HCT116 (cell line): ENCODE data around the gene ADAMTS16. TPM values are rescaled to one million over a fixed set of nuclear protein-coding genes. Genes with fewer than 3 reads are reported as not detected.

Experiments
- ATAC-seq: fragments of 200-7000 bp; cut with Tn5 transposase; 2 replicates; pipeline ENCODE4 v1.9.1; 2020; ENCODE audit warnings: mild to moderate bottlenecking, moderate library complexity
- BruUV-seq: library from RNA; stranded (reverse); fragments of 400-500 nt; replicated peaks from 2 replicates; lab custom pipeline; 2021; lab: Mats Ljungman, UMichigan
- CTCF ChIA-PET: fragments of 300-600 bp; sonication (Branson Sonifier 250); formaldehyde crosslinking; loops from one replicate; lab custom pipeline; 2021; ENCODE audit warnings: antibody characterized with exemption; lab: Charles Lee
- POLR2A ChIA-PET: fragments of 300-600, 350-600 bp; sonication (Branson Sonifier 250); formaldehyde crosslinking; loops from one replicate; lab custom pipeline; 2021; ENCODE audit warnings: antibody characterized with exemption; lab: Charles Lee
- RAD21 ChIA-PET, 2 experiments: fragments of 300-600 bp; sonication (Branson Sonifier 250); formaldehyde crosslinking; loops; one replicate each; lab custom pipeline; 2023; ENCODE audit warnings: low total read pairs in 2 of 2; ENCODE audit not compliant: uncharacterized antibody in 2 of 2, unreplicated experiment in 2 of 2, low non-redundant PET in 1 of 2; lab: Charles Lee
- DNase-seq: peaks from one replicate; pipeline ENCODE4 v3.0.0-alpha.2; 2010; ENCODE audit warnings: low read depth, low spot score
- H2AFZ ChIP-seq: fragments of 200-600 bp; shearing (Covaris generic), sonication (generic); 2 replicates; pipeline ENCODE4 v1.6.1; 2017; ENCODE audit warnings: low read depth, mixed run types, mixed read lengths, antibody characterized with exemption, low read length; ENCODE audit not compliant: poor library complexity, severe bottlenecking
- H3K27ac ChIP-seq: 2 replicates; pipeline ENCODE4 v1.5.1; 2012; ENCODE audit warnings: low read depth, low read length
- H3K27me3 ChIP-seq: fragments of 200-600 bp; sonication (generic); 2 replicates; pipeline ENCODE4 v1.6.1; 2016; ENCODE audit warnings: mixed run types, low read length, mixed read lengths; ENCODE audit not compliant: insufficient read depth
- H3K36me3 ChIP-seq, 2 experiments: fragments of 200-500 bp in 1 of 2; fragments of 200-600 bp in 1 of 2; sonication (Bioruptor generic) in 1 of 2; sonication (generic) in 1 of 2; 2 replicates each; pipeline versions ENCODE4 v1.5.1 to v1.6.1; 2014 to 2016; ENCODE audit warnings: low read length in 2 of 2, inconsistent platforms in 1 of 2, mixed read lengths in 1 of 2, mixed run types in 1 of 2; ENCODE audit not compliant: insufficient read depth in 2 of 2, control insufficient read depth in 1 of 2
- H3K4me1 ChIP-seq, 2 experiments: fragments of 200-600 bp in 1 of 2; sonication (generic) in 1 of 2; 2 replicates each; pipeline versions ENCODE4 v1.5.1 to v1.6.1; 2012 to 2017; ENCODE audit warnings: low read length in 2 of 2, inconsistent platforms in 1 of 2, mild to moderate bottlenecking in 1 of 2, mixed read lengths in 1 of 2, mixed run types in 1 of 2, moderate library complexity in 1 of 2; ENCODE audit not compliant: insufficient read depth in 2 of 2, control insufficient read depth in 1 of 2
- H3K4me2 ChIP-seq: fragments of 200-600 bp; sonication (generic); 2 replicates; pipeline ENCODE4 v1.6.1; 2017; ENCODE audit warnings: mixed run types, low read length, mixed read lengths
- H3K4me3 ChIP-seq, 2 experiments: fragments of 200-600 bp in 1 of 2; sonication (generic) in 1 of 2; replicated peaks in 1 of 2; 2 replicates each; pipeline ENCODE4 v1.5.1; 2011 to 2016; ENCODE audit warnings: low read length in 2 of 2, control low read depth in 1 of 2, low read depth in 1 of 2, mild to moderate bottlenecking in 1 of 2, mixed read lengths in 1 of 2, mixed run types in 1 of 2
- H3K79me2 ChIP-seq: fragments of 200-600 bp; sonication (generic); 2 replicates; pipeline ENCODE4 v1.6.1; 2017; ENCODE audit warnings: mild to moderate bottlenecking, mixed run types, low read length, moderate library complexity, mixed read lengths; ENCODE audit not compliant: insufficient read depth
- H3K9ac ChIP-seq: fragments of 200-600 bp; sonication (generic); 2 replicates; pipeline ENCODE4 v1.6.1; 2016; ENCODE audit warnings: low read length, mixed read lengths
- H3K9me2 ChIP-seq: fragments of 200-600 bp; sonication (generic), shearing (Covaris generic); 2 replicates; pipeline ENCODE4 v1.6.1; 2017; ENCODE audit warnings: mixed run types, mild to moderate bottlenecking, moderate library complexity; ENCODE audit not compliant: insufficient read depth
- H3K9me3 ChIP-seq, 2 experiments: fragments of 200-500 bp in 1 of 2; fragments of 200-600 bp in 1 of 2; sonication (Bioruptor generic) in 1 of 2; sonication (generic) in 1 of 2; 2 replicates each; pipeline ENCODE4 v1.6.1; 2014 to 2017; ENCODE audit warnings: low read length in 2 of 2, mixed read lengths in 2 of 2, inconsistent platforms in 1 of 2, low read depth in 1 of 2, mild to moderate bottlenecking in 1 of 2, mixed run types in 1 of 2, moderate library complexity in 1 of 2; ENCODE audit not compliant: control insufficient read depth in 1 of 2, insufficient read depth in 1 of 2
- H4K20me1 ChIP-seq: fragments of 200-600 bp; sonication (generic), shearing (Covaris generic); 2 replicates; pipeline ENCODE4 v1.6.1; 2017; ENCODE audit warnings: mixed run types, mild to moderate bottlenecking, moderate library complexity; ENCODE audit not compliant: insufficient read depth
- EGR1 ChIP-seq: IDR thresholded peaks from 2 replicates; pipeline ENCODE4 v1.6.1; 2012; ENCODE audit warnings: low read depth
- ELF1 ChIP-seq: IDR thresholded peaks from 2 replicates; pipeline ENCODE4 v1.6.1; 2012; ENCODE audit warnings: low read depth, borderline replicate concordance
- EZH2 ChIP-seq: fragments of 200-600 bp; sonication (generic); IDR thresholded peaks from 2 replicates; pipeline ENCODE4 v1.6.1; 2017; ENCODE audit warnings: antibody characterized with exemption, mixed run types
- POLR2A ChIP-seq: IDR thresholded peaks from 2 replicates; pipeline ENCODE4 v1.7.0; 2011; ENCODE audit warnings: borderline replicate concordance; ENCODE audit not compliant: insufficient read depth, insufficient read length; ENCODE audit errors: extremely low read depth
- POLR2AphosphoS5 ChIP-seq: IDR thresholded peaks from 2 replicates; pipeline ENCODE4 v1.6.1; 2011; ENCODE audit warnings: mild to moderate bottlenecking, low read depth, low read length, moderate library complexity
- SP1 ChIP-seq: IDR thresholded peaks from 2 replicates; pipeline ENCODE4 v1.6.1; 2012; ENCODE audit warnings: low read depth
- YY1 ChIP-seq: IDR thresholded peaks from 2 replicates; pipeline ENCODE4 v1.6.1; 2011; ENCODE audit warnings: low read length, low read depth, moderate library complexity, mild to moderate bottlenecking; ENCODE audit not compliant: insufficient replicate concordance; ENCODE audit errors: extremely low read depth
- ZNF274 ChIP-seq: fragments of 200-500 bp; sonication (Bioruptor generic); IDR thresholded peaks from 2 replicates; pipeline ENCODE4 v1.6.1; 2014; ENCODE audit warnings: mild to moderate bottlenecking, low read depth, low read length, inconsistent platforms
- intact Hi-C: fragments of 100-400 bp; cut with micrococcal nuclease; formaldehyde crosslinking; loops from 2 replicates; pipeline ENCODE4 v1.10.0; 2022
- total RNA-seq: library from RNA; stranded (reverse); gene quantifications from one replicate; pipeline ENCODE4 v1.2.1, GENCODE V29; 2021; ENCODE audit not compliant: unreplicated experiment
- TF ChIP-seq, protein P1 (sequence below): IDR thresholded peaks from 2 replicates; pipeline ENCODE4 v1.6.1; 2012; ENCODE audit warnings: low read depth
- TF ChIP-seq, protein P2 (sequence below): IDR thresholded peaks from 2 replicates; pipeline ENCODE4 v1.6.1; 2012
- TF ChIP-seq, protein P3 (sequence below): IDR thresholded peaks from 2 replicates; pipeline ENCODE4 v1.6.1; 2012

ADAMTS16 gene
- total RNA-seq, 1 experiment from 2014 or later: 2.4 TPM

DNA sequence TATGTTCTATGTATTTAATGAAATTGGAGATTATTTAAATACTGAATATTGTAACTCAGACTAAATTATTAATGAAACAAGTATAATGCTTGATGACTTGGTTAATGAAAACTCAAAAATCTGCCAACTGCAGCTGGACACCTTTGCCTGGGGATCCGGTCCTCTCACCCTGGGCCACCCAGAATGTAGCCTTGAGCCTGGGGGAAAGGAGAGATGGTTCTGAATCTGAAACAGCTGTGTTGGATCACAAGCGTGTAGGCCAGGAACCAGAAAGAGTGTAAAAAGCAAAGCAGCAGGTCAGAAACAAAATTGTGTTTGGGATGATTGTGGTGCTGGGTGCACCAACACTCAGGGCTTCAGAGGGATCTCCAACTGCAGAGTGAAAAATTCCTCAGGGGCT, 38.5 kb downstream of the ADAMTS16 start:
- intact Hi-C loops: no loop called here
- H3K4me3 ChIP-seq: no peak overlapping the region
- H2AFZ ChIP-seq: no peak overlapping the region
- H4K20me1 ChIP-seq: no peaks in the 10 kb centered on the region
- peak overlapping the region; percentile 11; the same call in 1 of the 2 replicates for H3K4me2 ChIP-seq
- no peaks in the 10 kb centered on the region for H3K9me2 ChIP-seq
- ATAC-seq (no peak), DNase-seq (no peak)
- no peaks in the 10 kb centered on the region for H3K36me3 ChIP-seq
- H3K27ac ChIP-seq: no peak overlapping the region
- ChIA-PET CTCF (no interaction called here), POLR2A (no interaction called here), RAD21 (no interaction called here)
- H3K79me2 ChIP-seq: no peaks in the 10 kb centered on the region
- no peaks in the 10 kb centered on the region for H3K27me3 ChIP-seq
- peaks cover 0 to 5% of the 10 kb centered on the region in 2 experiments; a peak in 1 of 4 replicates for H3K4me1 ChIP-seq
- H3K9ac ChIP-seq: no peak overlapping the region
- no peaks in the 10 kb centered on the region for H3K9me3 ChIP-seq
- TF ChIP-seq SP1 (no peak), POLR2AphosphoS5 (no peak), ZNF274 (no peak)
- no TSS peak for BruUV-seq

DNA sequence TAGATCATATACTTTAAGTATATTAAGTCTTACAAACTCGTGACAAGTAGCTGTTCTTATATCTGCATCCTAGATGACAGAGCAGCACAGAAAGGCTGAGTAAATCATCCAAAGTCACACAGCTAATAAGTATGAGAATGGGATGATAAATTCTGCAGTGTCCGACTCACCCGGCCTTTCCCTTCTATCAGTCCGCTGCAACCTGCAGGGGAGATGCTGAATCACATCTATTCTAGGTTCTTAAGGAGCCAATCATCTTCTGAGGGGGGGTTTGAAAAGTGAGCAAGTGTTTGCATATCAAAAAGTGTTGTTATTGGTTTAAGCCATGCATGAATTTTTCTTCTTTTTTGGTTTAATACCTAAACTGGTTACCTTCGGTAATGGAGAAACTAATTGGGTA, 38.9 kb downstream of the ADAMTS16 start:
- H3K9me2 ChIP-seq: no peaks in the 10 kb centered on the region
- H3K36me3 ChIP-seq: no peaks in the 10 kb centered on the region
- RAD21 ChIA-PET: no interaction called here
- H3K27me3 ChIP-seq: no peaks in the 10 kb centered on the region
- no peak overlapping the region for H3K4me3 ChIP-seq
- H3K4me2 ChIP-seq: no peak overlapping the region
- intact Hi-C loops: no loop called here
- POLR2A ChIA-PET: no interaction called here
- no peaks in the 10 kb centered on the region for H3K79me2 ChIP-seq
- no TSS peak for BruUV-seq
- peaks cover 0 to 5% of the 10 kb centered on the region in 2 experiments; a peak in 1 of 4 replicates for H3K4me1 ChIP-seq
- CTCF ChIA-PET: no interaction called here
- no peak overlapping the region for H2AFZ ChIP-seq
- peak; percentile 54; the same call in 1 of the 2 replicates for ATAC-seq
- no peak overlapping the region for H3K27ac ChIP-seq
- no peaks in the 10 kb centered on the region for H4K20me1 ChIP-seq
- H3K9ac ChIP-seq: no peak overlapping the region
- no peaks in the 10 kb centered on the region for H3K9me3 ChIP-seq
- no peak for DNase-seq
- TF ChIP-seq, protein P1, sequence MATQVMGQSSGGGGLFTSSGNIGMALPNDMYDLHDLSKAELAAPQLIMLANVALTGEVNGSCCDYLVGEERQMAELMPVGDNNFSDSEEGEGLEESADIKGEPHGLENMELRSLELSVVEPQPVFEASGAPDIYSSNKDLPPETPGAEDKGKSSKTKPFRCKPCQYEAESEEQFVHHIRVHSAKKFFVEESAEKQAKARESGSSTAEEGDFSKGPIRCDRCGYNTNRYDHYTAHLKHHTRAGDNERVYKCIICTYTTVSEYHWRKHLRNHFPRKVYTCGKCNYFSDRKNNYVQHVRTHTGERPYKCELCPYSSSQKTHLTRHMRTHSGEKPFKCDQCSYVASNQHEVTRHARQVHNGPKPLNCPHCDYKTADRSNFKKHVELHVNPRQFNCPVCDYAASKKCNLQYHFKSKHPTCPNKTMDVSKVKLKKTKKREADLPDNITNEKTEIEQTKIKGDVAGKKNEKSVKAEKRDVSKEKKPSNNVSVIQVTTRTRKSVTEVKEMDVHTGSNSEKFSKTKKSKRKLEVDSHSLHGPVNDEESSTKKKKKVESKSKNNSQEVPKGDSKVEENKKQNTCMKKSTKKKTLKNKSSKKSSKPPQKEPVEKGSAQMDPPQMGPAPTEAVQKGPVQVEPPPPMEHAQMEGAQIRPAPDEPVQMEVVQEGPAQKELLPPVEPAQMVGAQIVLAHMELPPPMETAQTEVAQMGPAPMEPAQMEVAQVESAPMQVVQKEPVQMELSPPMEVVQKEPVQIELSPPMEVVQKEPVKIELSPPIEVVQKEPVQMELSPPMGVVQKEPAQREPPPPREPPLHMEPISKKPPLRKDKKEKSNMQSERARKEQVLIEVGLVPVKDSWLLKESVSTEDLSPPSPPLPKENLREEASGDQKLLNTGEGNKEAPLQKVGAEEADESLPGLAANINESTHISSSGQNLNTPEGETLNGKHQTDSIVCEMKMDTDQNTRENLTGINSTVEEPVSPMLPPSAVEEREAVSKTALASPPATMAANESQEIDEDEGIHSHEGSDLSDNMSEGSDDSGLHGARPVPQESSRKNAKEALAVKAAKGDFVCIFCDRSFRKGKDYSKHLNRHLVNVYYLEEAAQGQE: no peak
- no peak for TF ChIP-seq EGR1
- TF ChIP-seq EZH2: no peak
- TF ChIP-seq YY1: no peak
- TF ChIP-seq, protein P2, sequence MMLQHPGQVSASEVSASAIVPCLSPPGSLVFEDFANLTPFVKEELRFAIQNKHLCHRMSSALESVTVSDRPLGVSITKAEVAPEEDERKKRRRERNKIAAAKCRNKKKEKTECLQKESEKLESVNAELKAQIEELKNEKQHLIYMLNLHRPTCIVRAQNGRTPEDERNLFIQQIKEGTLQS: no peak
- no peak for TF ChIP-seq ELF1
- TF ChIP-seq POLR2A: no peak
- TF ChIP-seq, protein P3, sequence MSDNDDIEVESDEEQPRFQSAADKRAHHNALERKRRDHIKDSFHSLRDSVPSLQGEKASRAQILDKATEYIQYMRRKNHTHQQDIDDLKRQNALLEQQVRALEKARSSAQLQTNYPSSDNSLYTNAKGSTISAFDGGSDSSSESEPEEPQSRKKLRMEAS: no peak
